ENCODE data around the gene MED26. TPM values are rescaled to one million over a fixed set of nuclear protein-coding genes. Genes with fewer than 3 reads are reported as not detected.
A peak's percentile ranks its signal among the peaks of the same experiment; 100 is the strongest.

Gene MED26
- total RNA-seq, 1 experiment from 2014 or later: 15.6 TPM

DNA sequence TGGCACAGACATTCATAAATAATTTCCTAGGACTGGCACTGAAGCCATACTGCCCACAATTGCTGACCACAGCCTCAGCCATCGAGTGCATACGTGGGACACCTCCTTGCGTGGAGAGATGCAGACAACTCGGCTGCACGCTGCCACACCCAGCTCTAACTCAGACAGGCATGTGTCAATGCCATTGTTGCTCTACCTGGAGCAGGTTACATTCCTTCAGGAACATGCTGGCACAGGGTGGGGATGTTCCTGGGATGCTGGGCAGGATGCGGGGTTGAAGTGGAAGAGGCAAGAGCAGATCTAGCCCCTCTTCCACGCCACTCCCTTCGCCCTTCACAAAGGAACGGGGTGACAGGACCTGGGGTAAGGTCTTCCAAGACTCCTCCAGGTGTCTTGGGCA is 31.6 kb downstream of the MED26 start:
- no peaks in the 10 kb centered on the region for H3K36me3 ChIP-seq (ENCODE audit: insufficient read depth, low read length, poor library complexity, severe bottlenecking)
- H3K27me3 ChIP-seq (replicated peaks; ENCODE audit: insufficient read depth, low read depth, low read length, poor library complexity): no peaks in the 10 kb centered on the region
- H3K4me1 ChIP-seq (ENCODE audit: insufficient read depth, low read length, poor library complexity, severe bottlenecking): no peaks in the 10 kb centered on the region
- BruUV-seq (replicated peaks): no TSS peak
- H3K4me3 ChIP-seq (ENCODE audit: low read depth, low read length, poor library complexity, severe bottlenecking): no peak overlapping the region
- ChIA-PET CTCF (no interaction called here), POLR2A (ENCODE audit: low non-redundant PET) (no interaction called here)
- no peaks in the 10 kb centered on the region for H3K9me3 ChIP-seq (ENCODE audit: low read depth, low read length, poor library complexity, severe bottlenecking)
- intact Hi-C loops (cut with micrococcal nuclease; ENCODE audit: unreplicated experiment): no loop called here
- DNase-seq (ENCODE audit: low spot score): no peak
- TF ChIP-seq, protein P1, sequence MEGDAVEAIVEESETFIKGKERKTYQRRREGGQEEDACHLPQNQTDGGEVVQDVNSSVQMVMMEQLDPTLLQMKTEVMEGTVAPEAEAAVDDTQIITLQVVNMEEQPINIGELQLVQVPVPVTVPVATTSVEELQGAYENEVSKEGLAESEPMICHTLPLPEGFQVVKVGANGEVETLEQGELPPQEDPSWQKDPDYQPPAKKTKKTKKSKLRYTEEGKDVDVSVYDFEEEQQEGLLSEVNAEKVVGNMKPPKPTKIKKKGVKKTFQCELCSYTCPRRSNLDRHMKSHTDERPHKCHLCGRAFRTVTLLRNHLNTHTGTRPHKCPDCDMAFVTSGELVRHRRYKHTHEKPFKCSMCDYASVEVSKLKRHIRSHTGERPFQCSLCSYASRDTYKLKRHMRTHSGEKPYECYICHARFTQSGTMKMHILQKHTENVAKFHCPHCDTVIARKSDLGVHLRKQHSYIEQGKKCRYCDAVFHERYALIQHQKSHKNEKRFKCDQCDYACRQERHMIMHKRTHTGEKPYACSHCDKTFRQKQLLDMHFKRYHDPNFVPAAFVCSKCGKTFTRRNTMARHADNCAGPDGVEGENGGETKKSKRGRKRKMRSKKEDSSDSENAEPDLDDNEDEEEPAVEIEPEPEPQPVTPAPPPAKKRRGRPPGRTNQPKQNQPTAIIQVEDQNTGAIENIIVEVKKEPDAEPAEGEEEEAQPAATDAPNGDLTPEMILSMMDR (conservative IDR thresholded peaks at IDR 0.05; ENCODE audit: low read depth, low read length): no peak
- TF ChIP-seq EZH2 (IDR thresholded peaks at IDR 0.05; ENCODE audit: borderline replicate concordance, low read depth, low read length, poor library complexity, severe bottlenecking): no peak
- H3K27ac ChIP-seq (ENCODE audit: low read depth, low read length, poor library complexity, severe bottlenecking): no peak overlapping the region

DNA sequence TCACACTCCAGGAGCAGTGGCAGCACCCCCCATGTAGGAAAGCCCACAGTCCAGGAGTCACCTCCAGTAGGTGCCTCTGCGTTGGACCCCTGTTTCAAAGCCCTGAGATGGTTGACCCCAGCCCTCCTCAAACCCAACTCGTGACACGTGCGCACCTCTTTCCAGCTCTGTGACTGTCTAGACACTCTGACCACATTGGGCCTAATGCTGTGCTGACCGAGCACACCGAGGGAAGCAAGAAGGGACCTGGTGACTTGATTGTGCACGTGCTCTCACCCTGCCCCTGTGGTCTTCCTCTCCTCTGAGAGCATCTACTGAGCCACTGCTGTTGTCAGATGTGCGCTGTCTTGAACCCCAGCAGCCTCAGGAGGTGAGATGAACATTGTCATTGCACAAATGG is 32.9 kb downstream of the MED26 start:
- H3K27ac ChIP-seq (ENCODE audit: low read depth, low read length, poor library complexity, severe bottlenecking): no peak overlapping the region
- ChIA-PET CTCF (no interaction called here), POLR2A (ENCODE audit: low non-redundant PET) (no interaction called here)
- H3K36me3 ChIP-seq (ENCODE audit: insufficient read depth, low read length, poor library complexity, severe bottlenecking): no peaks in the 10 kb centered on the region
- no TSS peak for BruUV-seq (replicated peaks)
- intact Hi-C loops (cut with micrococcal nuclease; ENCODE audit: unreplicated experiment): no loop called here
- no peak overlapping the region for H3K4me3 ChIP-seq (ENCODE audit: low read depth, low read length, poor library complexity, severe bottlenecking)
- no peaks in the 10 kb centered on the region for H3K9me3 ChIP-seq (ENCODE audit: low read depth, low read length, poor library complexity, severe bottlenecking)
- TF ChIP-seq, protein P1 (conservative IDR thresholded peaks at IDR 0.05; ENCODE audit: low read depth, low read length): no peak
- TF ChIP-seq EZH2 (IDR thresholded peaks at IDR 0.05; ENCODE audit: borderline replicate concordance, low read depth, low read length, poor library complexity, severe bottlenecking): no peak
- no peak for DNase-seq (ENCODE audit: low spot score)
- peaks cover 4% of the 10 kb centered on the region for H3K4me1 ChIP-seq (ENCODE audit: insufficient read depth, low read length, poor library complexity, severe bottlenecking)
- H3K27me3 ChIP-seq (replicated peaks; ENCODE audit: insufficient read depth, low read depth, low read length, poor library complexity): no peaks in the 10 kb centered on the region

DNA sequence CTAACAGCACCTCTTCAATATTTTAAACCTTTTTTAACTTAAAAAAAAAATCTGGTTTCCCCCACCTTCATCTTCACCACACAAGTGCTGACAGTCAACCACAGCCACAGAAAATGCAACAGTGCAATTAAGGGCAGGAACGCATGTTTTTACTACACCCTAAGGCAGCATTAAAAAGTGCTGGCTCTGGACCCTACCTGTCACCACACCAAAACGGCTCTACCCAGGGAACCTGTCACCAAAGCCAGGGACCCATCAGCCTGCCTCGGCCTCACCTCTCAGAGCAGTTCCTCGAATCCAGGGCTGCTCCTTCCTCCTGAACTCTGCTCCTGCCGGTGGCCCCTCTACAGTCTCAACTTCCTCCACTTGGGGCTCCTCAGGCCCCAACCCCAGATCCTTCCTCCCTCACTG is 33.3 kb downstream of the MED26 start:
- POLR2A ChIA-PET (ENCODE audit: low non-redundant PET): no interaction called here
- DNase-seq (ENCODE audit: low spot score): no peak
- Histone ChIP-seq H3K27ac (ENCODE audit: low read depth, low read length, poor library complexity, severe bottlenecking) (peak overlapping the region; percentile 38), H3K4me3 (ENCODE audit: low read depth, low read length, poor library complexity, severe bottlenecking) (no peak overlapping the region), H3K4me1 (ENCODE audit: insufficient read depth, low read length, poor library complexity, severe bottlenecking) (peaks cover 8% of the 10 kb centered on the region), H3K36me3 (ENCODE audit: insufficient read depth, low read length, poor library complexity, severe bottlenecking) (no peaks in the 10 kb centered on the region), H3K9me3 (ENCODE audit: low read depth, low read length, poor library complexity, severe bottlenecking) (no peaks in the 10 kb centered on the region), H3K27me3 (replicated peaks; ENCODE audit: insufficient read depth, low read depth, low read length, poor library complexity) (no peaks in the 10 kb centered on the region)
- intact Hi-C loops (cut with micrococcal nuclease; ENCODE audit: unreplicated experiment): no loop called here
- BruUV-seq (replicated peaks): no TSS peak
- no peak for TF ChIP-seq EZH2 (IDR thresholded peaks at IDR 0.05; ENCODE audit: borderline replicate concordance, low read depth, low read length, poor library complexity, severe bottlenecking)
- TF ChIP-seq, protein P1 (conservative IDR thresholded peaks at IDR 0.05; ENCODE audit: low read depth, low read length): no peak
- CTCF ChIA-PET: no interaction called here

Data from A673 (cell line).